GM18498 (cell line): ENCODE measurements around the gene TALDO1.

Experiments
- ATAC-seq: cut with Tn5 transposase; IDR thresholded peaks from one replicate; pipeline ENCODE4 v1.9.1; 2021; ENCODE audit warnings: mild to moderate bottlenecking, moderate library complexity; ENCODE audit not compliant: unreplicated experiment

Gene TALDO1

DNA sequence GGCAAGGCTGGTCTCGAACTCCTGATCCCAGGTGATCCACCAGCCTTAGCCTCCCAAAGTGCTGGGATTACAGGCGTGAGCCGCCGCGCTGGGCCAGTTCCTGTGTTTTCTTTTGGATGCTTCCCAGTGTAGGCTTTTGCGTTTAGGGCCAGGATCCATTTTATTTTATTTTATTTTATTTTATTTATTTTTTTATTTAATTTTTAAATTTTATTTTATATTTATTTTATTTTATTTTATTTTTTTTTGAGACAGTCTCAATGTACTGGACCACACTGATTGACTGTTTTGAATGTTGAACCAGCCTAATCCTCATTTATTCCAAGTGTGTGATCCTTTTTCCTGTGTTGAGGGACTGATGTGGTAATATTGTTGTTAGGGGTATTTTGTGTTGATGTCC is 32.8 kb upstream of the TALDO1 start:
- ATAC-seq, result no peak

GRCh38 chr11:719214-720016 is 27.8 kb upstream of the TALDO1 start:
- no peak for ATAC-seq

DNA sequence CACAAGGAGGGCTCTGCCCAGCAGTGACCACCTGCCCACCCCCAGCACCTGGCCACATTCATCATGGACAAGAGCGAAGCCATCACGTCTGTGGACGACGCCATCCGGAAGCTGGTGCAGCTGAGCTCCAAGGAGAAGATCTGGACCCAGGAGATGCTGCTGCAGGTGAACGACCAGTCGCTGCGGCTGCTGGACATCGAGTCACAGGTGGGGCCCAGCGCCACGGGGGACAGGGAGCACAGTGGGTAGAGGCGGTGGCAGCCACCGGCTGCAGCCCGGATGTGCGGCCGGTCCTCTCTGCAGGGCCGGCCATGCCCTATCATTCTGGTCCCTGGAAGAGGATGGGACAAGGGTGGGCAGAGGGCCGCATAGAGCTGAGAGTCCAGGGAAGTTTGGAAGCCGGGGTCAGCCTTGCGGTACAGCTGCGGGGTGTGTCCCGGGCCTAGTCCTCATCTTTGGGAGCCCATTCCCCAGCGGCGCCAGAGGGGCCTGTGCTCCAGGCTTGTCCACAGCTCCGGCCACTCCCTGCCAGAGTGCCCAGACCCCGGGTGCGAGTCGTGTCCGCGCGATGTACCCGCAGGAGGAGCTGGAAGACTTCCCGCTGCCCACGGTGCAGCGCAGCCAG is 27.1 kb upstream of the TALDO1 start:
- ATAC-seq, result no peak

- ATAC-seq, result no peak
These were observed 26.5 kb upstream of the TALDO1 start for GRCh38 chr11:720642-721246.

GRCh38 chr11:721247-721740 is 26.0 kb upstream of the TALDO1 start:
- ATAC-seq, result no peak

DNA sequence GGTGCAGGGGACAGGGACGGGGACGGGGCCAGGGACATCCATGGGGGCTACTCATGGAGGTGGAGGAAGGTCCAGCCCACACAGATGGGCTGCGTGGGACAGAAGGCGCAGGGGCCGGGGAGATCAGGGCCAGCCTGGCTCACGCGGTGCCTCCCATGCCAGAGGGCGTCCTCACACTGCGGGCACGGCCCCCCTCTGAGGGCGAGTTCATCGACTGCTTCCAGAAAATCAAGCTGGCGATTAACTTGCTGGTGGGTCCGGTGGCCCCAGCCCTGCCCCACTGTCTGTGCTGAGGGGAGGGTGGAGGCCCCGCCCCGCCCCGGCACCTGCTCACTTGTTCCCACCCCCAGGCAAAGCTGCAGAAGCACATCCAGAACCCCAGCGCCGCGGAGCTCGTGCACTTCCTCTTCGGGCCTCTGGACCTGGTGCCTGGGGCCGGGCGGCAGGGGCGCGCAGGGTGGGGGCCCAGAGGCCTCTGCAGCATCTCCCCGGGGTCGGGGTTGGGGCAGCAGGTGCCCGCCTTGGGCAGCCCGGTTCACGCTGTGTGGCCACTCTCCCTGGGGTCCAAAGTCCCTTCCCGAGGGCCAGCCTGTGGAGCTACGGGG is 25.4 kb upstream of the TALDO1 start:
- ATAC-seq, result no peak

DNA sequence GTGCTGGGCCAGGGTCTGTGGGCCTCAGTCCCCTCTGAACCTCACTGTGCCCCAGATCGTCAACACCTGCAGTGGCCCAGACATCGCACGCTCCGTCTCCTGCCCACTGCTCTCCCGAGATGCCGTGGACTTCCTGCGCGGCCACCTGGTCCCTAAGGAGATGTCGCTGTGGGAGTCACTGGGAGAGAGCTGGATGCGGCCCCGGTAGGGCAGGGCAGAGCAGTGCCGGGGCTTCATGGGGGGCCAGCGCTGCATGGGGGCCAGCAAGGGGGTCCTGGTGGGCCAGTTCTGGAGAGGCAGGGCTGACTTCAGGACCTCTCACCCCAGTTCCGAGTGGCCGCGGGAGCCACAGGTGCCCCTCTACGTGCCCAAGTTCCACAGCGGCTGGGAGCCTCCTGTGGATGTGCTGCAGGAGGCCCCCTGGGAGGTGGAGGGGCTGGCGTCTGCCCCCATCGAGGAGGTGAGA is 24.9 kb upstream of the TALDO1 start:
- ATAC-seq, result no peak

DNA sequence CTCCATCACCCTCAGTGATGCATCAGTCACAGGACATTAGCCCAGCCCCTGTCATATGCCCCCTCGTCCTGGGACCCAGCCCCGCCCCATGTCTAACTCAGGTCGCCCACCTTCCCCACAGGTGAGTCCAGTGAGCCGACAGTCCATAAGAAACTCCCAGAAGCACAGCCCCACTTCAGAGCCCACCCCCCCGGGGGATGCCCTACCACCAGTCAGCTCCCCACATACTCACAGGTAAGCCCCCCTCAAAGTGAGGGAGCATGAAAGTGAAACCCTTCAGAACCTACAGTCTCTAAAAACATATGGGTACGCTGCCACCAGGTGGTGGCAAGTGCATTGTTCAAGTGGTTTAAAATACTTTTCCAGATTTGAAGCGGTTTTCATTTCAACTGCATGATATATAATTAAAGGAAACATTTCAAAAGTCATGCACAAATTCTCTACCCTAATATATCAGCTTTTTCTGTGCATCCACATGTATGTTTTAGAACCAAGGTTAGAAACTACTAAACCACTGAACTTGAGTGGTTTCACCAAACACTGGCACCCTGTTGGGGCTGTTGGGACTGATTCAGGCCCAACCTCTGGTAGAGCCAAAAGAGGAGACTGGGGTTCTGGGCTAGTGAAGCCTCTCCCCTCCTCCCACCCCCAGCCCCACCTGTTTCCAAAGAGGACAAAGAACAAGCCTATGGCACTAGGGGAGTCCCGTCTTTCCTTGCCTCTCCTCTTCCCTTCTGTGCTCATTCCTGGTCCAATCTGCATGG is 24.0 kb upstream of the TALDO1 start:
- ATAC-seq, result no peak

- no peak for ATAC-seq
These were observed 23.1 kb upstream of the TALDO1 start for GRCh38 chr11:724049-724777.

- ATAC-seq, result no peak
These were observed 22.4 kb upstream of the TALDO1 start for GRCh38 chr11:724778-725386.

GRCh38 chr11:725624-726202 is 21.6 kb upstream of the TALDO1 start:
- no peak for ATAC-seq

- no peak for ATAC-seq
These were observed 20.7 kb upstream of the TALDO1 start for GRCh38 chr11:726278-727220.

DNA sequence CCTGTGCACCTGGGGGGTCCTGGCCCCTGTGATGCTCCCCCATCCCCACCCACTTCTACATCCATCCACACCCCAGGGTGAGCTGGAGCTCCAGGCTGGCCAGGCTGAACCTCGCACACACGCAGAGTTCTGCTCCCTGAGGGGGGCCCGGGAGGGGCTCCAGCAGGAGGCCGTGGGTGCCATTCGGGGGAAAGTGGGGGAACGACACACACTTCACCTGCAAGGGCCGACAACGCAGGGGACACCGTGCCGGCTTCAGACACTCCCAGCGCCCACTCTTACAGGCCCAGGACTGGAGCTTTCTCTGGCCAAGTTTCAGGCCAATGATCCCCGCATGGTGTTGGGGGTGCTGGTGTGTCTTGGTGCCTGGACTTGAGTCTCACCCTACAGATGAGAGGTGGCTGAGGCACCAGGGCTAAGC is 20.0 kb upstream of the TALDO1 start:
- no peak for ATAC-seq

DNA sequence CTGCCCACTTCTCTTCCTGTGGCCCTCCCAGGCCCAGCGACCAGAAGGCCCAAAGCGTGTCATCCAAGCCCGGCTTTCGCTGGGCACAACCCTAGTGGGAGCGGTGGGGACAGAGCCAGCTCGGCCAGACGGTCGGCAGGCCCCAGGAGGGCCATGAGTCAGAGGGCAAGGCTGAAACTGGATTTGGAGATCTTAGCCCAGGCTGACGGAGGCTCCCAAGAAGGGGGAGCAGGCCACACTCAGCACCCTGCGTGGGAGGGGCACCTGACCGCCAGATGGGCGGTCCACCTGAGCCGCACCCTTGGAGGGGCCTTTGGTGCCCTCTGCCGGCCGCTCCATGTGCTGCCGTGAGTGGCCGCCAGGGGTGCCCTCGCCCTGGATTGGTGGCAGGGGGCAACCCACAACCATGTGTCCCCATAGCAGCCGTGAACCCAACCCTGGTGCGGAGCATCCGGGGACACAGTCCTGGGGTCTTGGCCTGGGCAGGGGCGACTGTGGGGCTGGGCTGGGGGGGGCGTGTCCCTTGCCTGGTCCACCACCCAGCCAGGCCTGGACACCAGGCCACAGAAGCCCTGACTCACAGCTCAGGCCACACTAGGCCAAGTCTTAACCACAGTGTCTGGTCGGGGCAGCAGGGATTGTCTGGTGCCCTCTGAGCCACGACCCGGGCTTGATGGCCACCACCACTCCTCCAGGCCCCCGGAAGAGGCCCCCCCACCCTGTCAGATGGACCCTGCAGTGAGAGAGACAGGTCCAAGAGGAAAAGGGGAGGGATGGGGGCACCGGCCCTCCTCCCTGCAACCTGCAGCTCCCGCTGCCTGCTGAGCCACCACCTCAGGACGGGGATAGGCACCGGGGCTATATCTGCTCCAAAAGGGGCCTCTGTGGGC is 19.2 kb upstream of the TALDO1 start:
- ATAC-seq, result no peak

- ATAC-seq, result no peak
These were observed 18.3 kb upstream of the TALDO1 start for GRCh38 chr11:728901-729491.

GRCh38 chr11:729492-730074 is 17.7 kb upstream of the TALDO1 start:
- ATAC-seq, result no peak
